Ureter (tissue), 1 donor: ENCODE measurements around the gene F12. TPM values are rescaled to one million over a fixed set of nuclear protein-coding genes. Genes with fewer than 3 reads are reported as not detected.

Experiments
- DNase-seq: peaks from one replicate; pipeline ENCODE4 v3.0.0-alpha.2; 2020; ENCODE audit warnings: low spot score
- total RNA-seq: library from RNA; stranded (reverse); gene quantifications from one replicate; pipeline ENCODE4 v1.2.4, GENCODE V29; 2023
- donor health status: DM: yes; HTN: yes; CAD: no.

The F12 gene
- total RNA-seq, 1 donor from 2014 or later, result 1.3 TPM

GRCh38 chr5:177414481-177414880 lies 5.1 kb upstream of the F12 start:
- no peak for DNase-seq

- no peak for DNase-seq
These were observed 3.4 kb upstream of the F12 start for GRCh38 chr5:177412603-177413233.

- DNase-seq, result no peak
These were observed 1.2 kb upstream of the F12 start for GRCh38 chr5:177410575-177410974.

GRCh38 chr5:177405805-177406204 lies 3.6 kb downstream of the F12 start:
- no peak for DNase-seq

- no peak for DNase-seq
These were observed 4.1 kb downstream of the F12 start for GRCh38 chr5:177405312-177405711.

- no peak for DNase-seq
These were observed 4.7 kb downstream of the F12 start for GRCh38 chr5:177404641-177405179.

GRCh38 chr5:177403792-177404640 lies 5.3 kb downstream of the F12 start:
- DNase-seq, result peak; percentile 90

- DNase-seq, result no peak
These were observed 6.1 kb downstream of the F12 start for GRCh38 chr5:177403102-177403791.

GRCh38 chr5:177402271-177403043 lies 6.9 kb downstream of the F12 start:
- peak; percentile 76 for DNase-seq

- no peak for DNase-seq
These were observed 9.1 kb downstream of the F12 start, which contains the start of gene PFN3 for GRCh38 chr5:177399997-177400868. TSS of gene PFN3 (minus strand) at chr5:177400661. CDS start at chr5:177400576, 85 bp downstream.

GRCh38 chr5:177397875-177398390 lies 11.4 kb downstream of the F12 start:
- no peak for DNase-seq

- DNase-seq, result no peak
These were observed 12.6 kb downstream of the F12 start for GRCh38 chr5:177396807-177397206.

- no peak for DNase-seq
These were observed 13.3 kb downstream of the F12 start for GRCh38 chr5:177396078-177396477.

GRCh38 chr5:177393990-177394389 lies 15.4 kb downstream of the F12 start:
- no peak for DNase-seq

- no peak for DNase-seq
These were observed 16.1 kb downstream of the F12 start for GRCh38 chr5:177393206-177393765.

- no peak for DNase-seq
These were observed 16.6 kb downstream of the F12 start for GRCh38 chr5:177392765-177393164.

- peak; percentile 91 for DNase-seq
These were observed 18.7 kb downstream of the F12 start for GRCh38 chr5:177390363-177391300.

- DNase-seq, result peak; percentile 84
These were observed 19.9 kb downstream of the F12 start for GRCh38 chr5:177389241-177390169.
